Activated CD8-positive, alpha-beta memory T cell treated with anti-CD3 and anti-CD28 coated beads, Interleukin-2, amount 10 ng/mL, durations not matched to agents 7 days and 5 days (primary cell): ENCODE measurements around the gene COL6A6. TPM values are rescaled to one million over a fixed set of nuclear protein-coding genes. Genes with fewer than 3 reads are reported as not detected.

Experiments used
- ATAC-seq: fragments of 150-1000 bp; cut with Tn5 transposase; one replicate; pipeline ENCODE4 v1.10.0; 2021; ENCODE audit warnings: moderate library complexity
- CTCF ChIA-PET: fragments of 350-600 bp; sonication (Branson Sonifier 250); formaldehyde crosslinking; loops from one replicate; lab custom pipeline; 2021; ENCODE audit warnings: antibody characterized with exemption; lab: Charles Lee
- DNase-seq: peaks from one replicate; pipeline ENCODE4 v3.0.0-alpha.2; 2020
- H3K27ac Mint-ChIP-seq: one replicate; pipeline ENCODE4 v1.8.0; 2021; ENCODE audit warnings: mild to moderate bottlenecking, mixed read lengths
- H3K27me3 Mint-ChIP-seq: one replicate; pipeline ENCODE4 v1.8.0; 2021; ENCODE audit warnings: mixed read lengths
- H3K36me3 Mint-ChIP-seq: one replicate; pipeline ENCODE4 v1.8.0; 2021; ENCODE audit warnings: mild to moderate bottlenecking, mixed read lengths
- H3K4me1 Mint-ChIP-seq: one replicate; pipeline ENCODE4 v1.8.0; 2021; ENCODE audit warnings: mixed read lengths
- H3K4me3 Mint-ChIP-seq: one replicate; pipeline ENCODE4 v1.8.0; 2021; ENCODE audit warnings: mild to moderate bottlenecking, moderate library complexity, mixed read lengths
- H3K9me3 Mint-ChIP-seq: one replicate; pipeline ENCODE4 v1.8.0; 2022; ENCODE audit warnings: low read depth, mixed read lengths
- total RNA-seq, 2 experiments: library from RNA; stranded (reverse); gene quantifications; one replicate each; pipeline ENCODE4 v1.2.3, GENCODE V29; 2021

Gene COL6A6
- total RNA-seq: not detected

- ATAC-seq (no peak), DNase-seq (no peak)
- Mint-ChIP-seq H3K9me3 (no peaks in the 10 kb centered on the region), H3K36me3 (no peaks in the 10 kb centered on the region), H3K4me1 (no peaks in the 10 kb centered on the region), H3K27me3 (peaks cover 53% of the 10 kb centered on the region), H3K27ac (no peak within 1 kb of the TSS), H3K4me3 (no peak within 1 kb of the TSS)
- CTCF ChIA-PET: no interaction called here
Measured at GRCh38 chr3:130516645-130517512, at the start of gene COL6A6. Gene COL6A6, plus strand, starts transcription at chr3:130517177. Its CDS starts 43,188 bp downstream, at chr3:130560365.

GRCh38 chr3:130468311-130468710 lies 48.7 kb upstream of the COL6A6 start:
- ATAC-seq: no peak
- H3K9me3 Mint-ChIP-seq: no peaks in the 10 kb centered on the region
- H3K4me3 Mint-ChIP-seq: no peak overlapping the region
- H3K27ac Mint-ChIP-seq: no peak overlapping the region
- no peaks in the 10 kb centered on the region for H3K36me3 Mint-ChIP-seq
- DNase-seq: no peak
- peaks cover 28% of the 10 kb centered on the region for H3K27me3 Mint-ChIP-seq
- H3K4me1 Mint-ChIP-seq: no peaks in the 10 kb centered on the region
- CTCF ChIA-PET: no interaction called here

- CTCF ChIA-PET: no interaction called here
- Mint-ChIP-seq H3K36me3 (no peaks in the 10 kb centered on the region), H3K27ac (no peak overlapping the region), H3K9me3 (no peaks in the 10 kb centered on the region), H3K4me3 (no peak overlapping the region), H3K4me1 (no peaks in the 10 kb centered on the region), H3K27me3 (peaks cover 28% of the 10 kb centered on the region)
- no peak for ATAC-seq
- DNase-seq: no peak
Measured at GRCh38 chr3:130470126-130470525, 46.9 kb upstream of the COL6A6 start.

GRCh38 chr3:130473416-130473815 lies 43.6 kb upstream of the COL6A6 start:
- Mint-ChIP-seq H3K4me1 (no peaks in the 10 kb centered on the region), H3K27ac (no peak overlapping the region), H3K4me3 (no peak overlapping the region), H3K36me3 (no peaks in the 10 kb centered on the region), H3K9me3 (no peaks in the 10 kb centered on the region), H3K27me3 (peaks cover 15% of the 10 kb centered on the region)
- DNase-seq (no peak), ATAC-seq (no peak)
- CTCF ChIA-PET: no interaction called here

- Mint-ChIP-seq H3K27me3 (no peaks in the 10 kb centered on the region), H3K4me1 (no peaks in the 10 kb centered on the region), H3K9me3 (no peaks in the 10 kb centered on the region), H3K27ac (no peak overlapping the region), H3K36me3 (no peaks in the 10 kb centered on the region), H3K4me3 (no peak overlapping the region)
- CTCF ChIA-PET: interaction anchor here (0.6 kb wide), 1 partner anchor 974 kb away, joined by 4 read pairs; no protein-coding TSS in a partner anchor
- DNase-seq: no peak
- no peak for ATAC-seq
Measured at GRCh38 chr3:130480736-130481135, 36.2 kb upstream of the COL6A6 start.

- H3K9me3 Mint-ChIP-seq: no peaks in the 10 kb centered on the region
- no peaks in the 10 kb centered on the region for H3K4me1 Mint-ChIP-seq
- H3K4me3 Mint-ChIP-seq: no peak overlapping the region
- ATAC-seq (no peak), DNase-seq (no peak)
- H3K27me3 Mint-ChIP-seq: no peaks in the 10 kb centered on the region
- CTCF ChIA-PET: no interaction called here
- H3K36me3 Mint-ChIP-seq: no peaks in the 10 kb centered on the region
- no peak overlapping the region for H3K27ac Mint-ChIP-seq
Measured at GRCh38 chr3:130488288-130488687, 28.7 kb upstream of the COL6A6 start.

GRCh38 chr3:130488769-130489450 lies 28.1 kb upstream of the COL6A6 start:
- ATAC-seq (no peak), DNase-seq (no peak)
- no peaks in the 10 kb centered on the region for H3K4me1 Mint-ChIP-seq
- CTCF ChIA-PET: no interaction called here
- H3K9me3 Mint-ChIP-seq: no peaks in the 10 kb centered on the region
- H3K36me3 Mint-ChIP-seq: no peaks in the 10 kb centered on the region
- H3K4me3 Mint-ChIP-seq: no peak overlapping the region
- H3K27me3 Mint-ChIP-seq: no peaks in the 10 kb centered on the region
- H3K27ac Mint-ChIP-seq: no peak overlapping the region

GRCh38 chr3:130490241-130490640 lies 26.7 kb upstream of the COL6A6 start:
- CTCF ChIA-PET: no interaction called here
- H3K27me3 Mint-ChIP-seq: no peaks in the 10 kb centered on the region

GRCh38 chr3:130491431-130491830 lies 25.5 kb upstream of the COL6A6 start:
- DNase-seq (no peak), ATAC-seq (no peak)
- Mint-ChIP-seq H3K27me3 (no peaks in the 10 kb centered on the region), H3K9me3 (no peaks in the 10 kb centered on the region), H3K4me1 (no peaks in the 10 kb centered on the region), H3K36me3 (no peaks in the 10 kb centered on the region), H3K27ac (no peak overlapping the region), H3K4me3 (no peak overlapping the region)
- CTCF ChIA-PET: no interaction called here

More at GRCh38 chr3:130490241-130490640, 26.7 kb upstream of the COL6A6 start:
- no peak overlapping the region for H3K27ac Mint-ChIP-seq
- no peaks in the 10 kb centered on the region for H3K36me3 Mint-ChIP-seq
- DNase-seq (no peak), ATAC-seq (no peak)
- no peak overlapping the region for H3K4me3 Mint-ChIP-seq
- no peaks in the 10 kb centered on the region for H3K4me1 Mint-ChIP-seq
- no peaks in the 10 kb centered on the region for H3K9me3 Mint-ChIP-seq

GRCh38 chr3:130504701-130505100 lies 12.3 kb upstream of the COL6A6 start:
- H3K27me3 Mint-ChIP-seq: peaks cover 34% of the 10 kb centered on the region
- H3K27ac Mint-ChIP-seq: no peak overlapping the region
- DNase-seq (no peak), ATAC-seq (no peak)
- no peaks in the 10 kb centered on the region for H3K9me3 Mint-ChIP-seq
- no peaks in the 10 kb centered on the region for H3K4me1 Mint-ChIP-seq
- no peaks in the 10 kb centered on the region for H3K36me3 Mint-ChIP-seq
- CTCF ChIA-PET: no interaction called here
- H3K4me3 Mint-ChIP-seq: no peak overlapping the region

- CTCF ChIA-PET: no interaction called here
- H3K36me3 Mint-ChIP-seq: no peaks in the 10 kb centered on the region
- no peak overlapping the region for H3K27ac Mint-ChIP-seq
- ATAC-seq: no peak
- no peaks in the 10 kb centered on the region for H3K9me3 Mint-ChIP-seq
- no peak for DNase-seq
- H3K4me3 Mint-ChIP-seq: no peak overlapping the region
- H3K4me1 Mint-ChIP-seq: no peaks in the 10 kb centered on the region
- H3K27me3 Mint-ChIP-seq: peaks cover 40% of the 10 kb centered on the region
Measured at GRCh38 chr3:130506031-130506430, 10.9 kb upstream of the COL6A6 start.

GRCh38 chr3:130507746-130508145 lies 9.2 kb upstream of the COL6A6 start:
- Mint-ChIP-seq H3K9me3 (no peaks in the 10 kb centered on the region), H3K4me1 (no peaks in the 10 kb centered on the region), H3K36me3 (no peaks in the 10 kb centered on the region), H3K27ac (no peak overlapping the region), H3K4me3 (no peak overlapping the region), H3K27me3 (peaks cover 39% of the 10 kb centered on the region)
- ATAC-seq: no peak
- CTCF ChIA-PET: no interaction called here
- DNase-seq: no peak

GRCh38 chr3:130509008-130509407 lies 8.0 kb upstream of the COL6A6 start:
- Mint-ChIP-seq H3K27ac (no peak overlapping the region), H3K4me1 (no peaks in the 10 kb centered on the region), H3K9me3 (no peaks in the 10 kb centered on the region), H3K27me3 (peaks cover 39% of the 10 kb centered on the region), H3K4me3 (no peak overlapping the region), H3K36me3 (no peaks in the 10 kb centered on the region)
- ATAC-seq (no peak), DNase-seq (no peak)
- CTCF ChIA-PET: no interaction called here

- no peak for DNase-seq
- Mint-ChIP-seq H3K4me3 (no peak overlapping the region), H3K4me1 (no peaks in the 10 kb centered on the region), H3K9me3 (no peaks in the 10 kb centered on the region), H3K27ac (no peak overlapping the region), H3K27me3 (peaks cover 55% of the 10 kb centered on the region), H3K36me3 (no peaks in the 10 kb centered on the region)
- no peak for ATAC-seq
- CTCF ChIA-PET: no interaction called here
Measured at GRCh38 chr3:130514681-130515080, 2.3 kb upstream of the COL6A6 start.
